GM12872 (cell line): ENCODE measurements around the gene KIRREL3.

ENCODE experiments used
- CTCF ChIP-seq: IDR thresholded peaks from 3 replicates; pipeline ENCODE4 v1.5.1; 2011; ENCODE audit warnings: low read depth, mild to moderate bottlenecking, low read length, moderate library complexity; ENCODE audit not compliant: insufficient read depth

KIRREL3 gene

GRCh38 chr11:126436209-126436755, 564.3 kb downstream of the KIRREL3 start:
- TF ChIP-seq CTCF: no peak

- no peak for TF ChIP-seq CTCF
Measured at GRCh38 chr11:126434950-126435335, 565.6 kb downstream of the KIRREL3 start.

GRCh38 chr11:126433989-126434949, 566.3 kb downstream of the KIRREL3 start:
- TF ChIP-seq CTCF: no peak

- TF ChIP-seq CTCF: no peak
Measured at GRCh38 chr11:126433244-126433846, 567.2 kb downstream of the KIRREL3 start.

- TF ChIP-seq CTCF: no peak
Measured at GRCh38 chr11:126432525-126432924, 568.0 kb downstream of the KIRREL3 start.

GRCh38 chr11:126432065-126432461, 568.5 kb downstream of the KIRREL3 start:
- no peak for TF ChIP-seq CTCF

- TF ChIP-seq CTCF: no peak
Measured at GRCh38 chr11:126431401-126432064, 569.0 kb downstream of the KIRREL3 start.
